Transverse colon (tissue), 4 donors: Measurements from ENCODE around the gene GABRB1. TPM values are rescaled to one million over a fixed set of nuclear protein-coding genes. Genes with fewer than 3 reads are reported as not detected.

Experiments used
- DNase-seq: peaks from one replicate; pipeline ENCODE4 v3.0.0-alpha.2; 2019
- H3K27ac ChIP-seq, 4 donors: fragments of 200-600 bp; sonication (generic); 2 replicates each; pipeline ENCODE4 v1.5.1; 2016 to 2018; ENCODE audit warnings: inconsistent platforms in 4 of 4
- H3K27me3 ChIP-seq: fragments of 200-600 bp; sonication (generic); 2 replicates; pipeline ENCODE4 v1.5.1; 2017; ENCODE audit warnings: inconsistent platforms
- H3K36me3 ChIP-seq, 4 donors: fragments of 200-600 bp; sonication (generic); 2 replicates each; pipeline ENCODE4 v1.5.1; 2017 to 2019; ENCODE audit warnings: inconsistent platforms in 4 of 4
- H3K4me1 ChIP-seq, 4 donors: fragments of 200-600 bp; sonication (generic); 2 replicates each; pipeline ENCODE4 v1.5.1; 2017 to 2020; ENCODE audit warnings: inconsistent platforms in 4 of 4
- H3K4me3 ChIP-seq, 4 donors: fragments of 200-600 bp; sonication (generic); 1 replicate in 1 of 4; 2 replicates in 3 of 4; pipeline versions ENCODE4 v1.5.1 to v1.6.1; 2017 to 2019; ENCODE audit warnings: inconsistent platforms in 4 of 4
- H3K9me3 ChIP-seq, 2 donors: fragments of 200-600 bp; sonication (generic); 2 replicates each; pipeline ENCODE4 v1.5.1; 2017 to 2019; ENCODE audit warnings: inconsistent platforms in 2 of 2
- CTCF ChIP-seq, 5 experiments: fragments of 200-600 bp in 3 of 5; fragments of 450-650 bp in 2 of 5; sonication (generic) in 3 of 5; IDR thresholded peaks; 1 replicate in 2 of 5; 2 replicates in 3 of 5; pipeline ENCODE4 v1.5.1; 2016 to 2017; ENCODE audit warnings: antibody characterized with exemption in 5 of 5, inconsistent platforms in 3 of 5, mild to moderate bottlenecking in 2 of 5, moderate library complexity in 1 of 5
- EP300 ChIP-seq: sonication (generic); formaldehyde crosslinking; IDR thresholded peaks from one replicate; pipeline ENCODE4 v1.6.1; 2017; ENCODE audit warnings: antibody characterized with exemption, low read depth
- POLR2A ChIP-seq: fragments of 450-650 bp; IDR thresholded peaks from one replicate; pipeline ENCODE4 v1.6.1; 2016; ENCODE audit warnings: antibody characterized with exemption, mild to moderate bottlenecking, moderate library complexity
- POLR2AphosphoS5 ChIP-seq, 3 donors: sonication (generic); formaldehyde crosslinking; IDR thresholded peaks; one replicate each; pipeline ENCODE4 v1.6.1; 2016; ENCODE audit warnings: antibody characterized with exemption in 3 of 3
- WGBS, 2 donors: methylation state at CpG; one replicate each; pipeline ENCODE4 v1.1.5; 2018; ENCODE audit warnings: low coverage in 1 of 2; 5-methylcytosine and 5-hydroxymethylcytosine counted together
- in situ Hi-C, 4 donors: fragments of 200-750 bp; cut with MboI; loops; one replicate each; pipeline versions ENCODE4 v1.15.0 to v1.15.1; 2017; ENCODE audit warnings: low sequenced_read_pairs in 3 of 4, low pct_ligation_motif_present in 1 of 4, low pct_unique_long_range_greater_than_20kb in 1 of 4
- intact Hi-C: fragments of 100-400 bp; cut with DNase I; formaldehyde crosslinking; loops from one replicate; pipeline ENCODE4 v1.15.1; 2023; ENCODE audit warnings: low total_unique reads
- total RNA-seq, 4 donors: library from RNA; depleted of rRNA; stranded (reverse); fragments of >200 nt; gene quantifications; one replicate each; pipeline ENCODE4 v1.1.0, GENCODE V29; 2016

Gene GABRB1
- total RNA-seq, 4 donors from 2014 or later = 0.14 to 19.7 (median 0.48) TPM; not detected in 1

- H3K4me3 ChIP-seq = no peak overlapping the region
- H3K4me1 ChIP-seq = peaks cover 6 to 10% (median 8%) of the 10 kb centered on the region in 4 donors
- in situ Hi-C loops (loop anchor here in 1 of 4 donors (25.0 kb wide), 1 partner anchor 446 kb away; the partner anchor contains the start of gene NFXL1), intact Hi-C loops (loop anchor here (10.0 kb wide), 1 partner anchor 99 kb away; no protein-coding TSS in a partner anchor)
- no peak overlapping the region for H3K27ac ChIP-seq
- H3K36me3 ChIP-seq = no peaks in the 10 kb centered on the region
- H3K9me3 ChIP-seq = no peaks in the 10 kb centered on the region
- TF ChIP-seq POLR2AphosphoS5 (IDR thresholded peaks at IDR 0.05) = no peak
- no peak for TF ChIP-seq POLR2A
- TF ChIP-seq EP300 = no peak
- no peaks in the 10 kb centered on the region for H3K27me3 ChIP-seq
- WGBS, 2 donors = 45 to 63% methylated on average over 2 of the region's 2 CpGs
- no peak for DNase-seq
Measured at GRCh38 chr4:47466056-47466785, 434.9 kb downstream of the GABRB1 start.

DNA sequence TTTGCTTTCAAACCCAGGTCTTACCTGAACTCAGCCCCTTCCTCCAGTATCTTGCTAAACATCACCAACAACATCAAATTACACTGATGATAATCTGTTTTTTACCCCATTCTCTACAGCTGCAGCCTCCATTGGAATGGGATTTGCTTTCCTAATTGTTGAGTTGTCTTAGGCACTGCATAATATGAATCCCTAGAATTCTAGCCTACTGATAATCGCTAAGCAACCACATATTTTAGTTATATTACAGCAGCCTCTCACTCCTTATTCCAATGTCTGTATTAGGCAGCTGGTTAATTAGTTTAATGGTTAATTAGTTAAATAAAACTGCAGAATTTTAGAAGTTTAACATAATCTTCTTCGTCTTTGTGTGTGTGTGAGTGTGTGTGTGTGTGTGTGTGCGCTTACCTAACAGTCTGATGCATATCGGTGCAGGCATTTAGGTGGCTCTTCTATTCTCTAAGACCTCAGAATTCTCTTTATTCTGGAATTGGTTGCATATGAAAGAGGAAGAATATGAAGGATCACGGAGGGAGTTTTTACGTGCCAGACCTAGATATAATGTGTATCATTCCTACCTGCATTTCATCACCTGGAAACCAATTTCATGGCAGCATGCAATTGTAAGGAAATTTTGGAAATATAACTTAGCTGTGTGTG is 437.5 kb downstream of the GABRB1 start:
- TF ChIP-seq POLR2A = no peak
- TF ChIP-seq EP300 = no peak
- no peaks in the 10 kb centered on the region for H3K9me3 ChIP-seq
- in situ Hi-C loops = loop anchor here in 1 of 4 donors (25.0 kb wide), 1 partner anchor 443 kb away; the partner anchor contains the start of gene NFXL1

GRCh38 chr4:47469951-47470350 is 438.6 kb downstream of the GABRB1 start:
- no peak for DNase-seq
- Histone ChIP-seq H3K4me3 (no peak overlapping the region), H3K36me3 (no peaks in the 10 kb centered on the region), H3K27me3 (no peaks in the 10 kb centered on the region), H3K4me1 (no peaks in the 10 kb centered on the region), H3K27ac (no peak overlapping the region), H3K9me3 (no peaks in the 10 kb centered on the region)
- in situ Hi-C loops = loop anchor here in 1 of 4 donors (25.0 kb wide), 1 partner anchor 442 kb away; the partner anchor contains the start of gene NFXL1
- intact Hi-C loops = loop anchor here (10.0 kb wide), 1 partner anchor 95 kb away; no protein-coding TSS in a partner anchor
- TF ChIP-seq POLR2A = no peak
- no peak for TF ChIP-seq CTCF (IDR thresholded peaks at IDR 0.05)
- no peak for TF ChIP-seq EP300
- no peak for TF ChIP-seq POLR2AphosphoS5 (IDR thresholded peaks at IDR 0.05)
- 91 to 93% methylated on average over 3 of the region's 3 CpGs for WGBS, 2 donors

More for the DNA sequence above, 437.5 kb downstream of the GABRB1 start:
- no peak overlapping the region for H3K27ac ChIP-seq
- H3K36me3 ChIP-seq = no peaks in the 10 kb centered on the region
- WGBS, 2 donors = 88 to 93% methylated on average over 6 of the region's 6 CpGs
- H3K4me3 ChIP-seq = no peak overlapping the region
- H3K27me3 ChIP-seq = no peaks in the 10 kb centered on the region
- no peaks in the 10 kb centered on the region for H3K4me1 ChIP-seq
- intact Hi-C loops = loop anchor here (10.0 kb wide), 1 partner anchor 96 kb away; no protein-coding TSS in a partner anchor
- no peak for DNase-seq

GRCh38 chr4:47471064-47471463 is 439.7 kb downstream of the GABRB1 start:
- no peak for TF ChIP-seq POLR2AphosphoS5 (IDR thresholded peaks at IDR 0.05)
- no peak for TF ChIP-seq EP300
- TF ChIP-seq POLR2A = no peak
- no peak for TF ChIP-seq CTCF (IDR thresholded peaks at IDR 0.05)
- no peak for DNase-seq
- Histone ChIP-seq H3K4me1 (no peaks in the 10 kb centered on the region), H3K9me3 (no peaks in the 10 kb centered on the region), H3K27me3 (no peaks in the 10 kb centered on the region), H3K36me3 (no peaks in the 10 kb centered on the region), H3K27ac (no peak overlapping the region), H3K4me3 (no peak overlapping the region)
- whole genome bisulfite sequencing, 2 donors = 44 to 73% methylated on average over 2 to 4 of the region's 4 CpGs
- in situ Hi-C loops = loop anchor here in 1 of 4 donors (25.0 kb wide), 1 partner anchor 441 kb away; the partner anchor contains the start of gene NFXL1
- intact Hi-C loops = no loop called here

DNA sequence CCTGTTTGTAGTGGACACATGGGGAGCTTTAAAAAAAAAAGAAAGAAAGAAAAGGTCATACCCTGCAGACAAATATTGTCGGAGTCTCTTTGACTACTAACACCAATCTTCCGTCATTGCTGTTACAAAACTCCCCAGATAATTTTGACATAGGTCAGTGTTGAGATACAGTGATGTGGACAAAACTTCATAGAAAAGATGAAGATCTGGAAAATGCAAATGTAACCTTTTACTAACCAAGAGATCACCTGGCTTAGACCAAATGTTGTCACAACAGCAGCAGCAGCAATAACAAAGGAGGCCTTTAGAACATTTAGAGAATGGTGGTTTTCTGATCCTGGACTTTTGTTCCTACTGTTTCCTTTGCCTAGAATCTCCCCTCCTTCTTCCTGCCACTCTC is 440.2 kb downstream of the GABRB1 start:
- no peaks in the 10 kb centered on the region for H3K36me3 ChIP-seq
- in situ Hi-C loops (loop anchor here in 1 of 4 donors (25.0 kb wide), 1 partner anchor 441 kb away; the partner anchor contains the start of gene NFXL1), intact Hi-C loops (no loop called here)
- DNase-seq = no peak
- no peaks in the 10 kb centered on the region for H3K4me1 ChIP-seq
- WGBS, 2 donors = 76 to 94% methylated on average over 2 of the region's 2 CpGs
- no peak overlapping the region for H3K27ac ChIP-seq
- H3K9me3 ChIP-seq = no peaks in the 10 kb centered on the region
- TF ChIP-seq POLR2AphosphoS5 (IDR thresholded peaks at IDR 0.05) (no peak), EP300 (no peak), POLR2A (no peak), CTCF (IDR thresholded peaks at IDR 0.05) (no peak)
- H3K4me3 ChIP-seq = no peak overlapping the region
- H3K27me3 ChIP-seq = no peaks in the 10 kb centered on the region
